ENCODE measurements around the gene TRIM14.
A peak's percentile ranks its signal among the peaks of the same experiment; 100 is the strongest.

The TRIM14 gene

GRCh38 chr9:98039607-98040017 is 79.4 kb downstream of the TRIM14 start:
- no peaks in the 10 kb centered on the region for H3K27me3 ChIP-seq (replicated peaks)
- H3K36me3 ChIP-seq (replicated peaks): no peaks in the 10 kb centered on the region
- no peak for TF ChIP-seq CTCF (IDR thresholded peaks at IDR 0.05; ENCODE audit: low read depth, low read length, missing control alignments)
- no peak overlapping the region for H3K4me3 ChIP-seq (ENCODE audit: low read depth, low read length)
- no peak overlapping the region for H3K27ac ChIP-seq
- no peak for DNase-seq
- in situ Hi-C loops (cut with HindIII; ENCODE audit: low pct_ligation_motif_present, low sequenced_read_pairs): no loop called here

GRCh38 chr9:98038958-98039357 is 80.1 kb downstream of the TRIM14 start:
- no peak for DNase-seq
- no peak for TF ChIP-seq CTCF (IDR thresholded peaks at IDR 0.05; ENCODE audit: low read depth, low read length, missing control alignments)
- H3K36me3 ChIP-seq (replicated peaks): no peaks in the 10 kb centered on the region
- no peak overlapping the region for H3K4me3 ChIP-seq (ENCODE audit: low read depth, low read length)
- in situ Hi-C loops (cut with HindIII; ENCODE audit: low pct_ligation_motif_present, low sequenced_read_pairs): no loop called here
- H3K27ac ChIP-seq: no peak overlapping the region
- H3K27me3 ChIP-seq (replicated peaks): no peaks in the 10 kb centered on the region

- Histone ChIP-seq H3K4me3 (ENCODE audit: low read depth, low read length) (no peak overlapping the region), H3K27ac (no peak overlapping the region), H3K36me3 (replicated peaks) (no peaks in the 10 kb centered on the region), H3K27me3 (replicated peaks) (no peaks in the 10 kb centered on the region)
- no peak for DNase-seq
- TF ChIP-seq CTCF (IDR thresholded peaks at IDR 0.05; ENCODE audit: low read depth, low read length, missing control alignments): no peak
- in situ Hi-C loops (cut with HindIII; ENCODE audit: low pct_ligation_motif_present, low sequenced_read_pairs): no loop called here
Measured at GRCh38 chr9:98037357-98037756, 81.7 kb downstream of the TRIM14 start.

- Histone ChIP-seq H3K27me3 (replicated peaks) (no peaks in the 10 kb centered on the region), H3K27ac (peak overlapping the region; percentile 92), H3K36me3 (replicated peaks) (no peaks in the 10 kb centered on the region), H3K4me3 (ENCODE audit: low read depth, low read length) (no peak overlapping the region)
- peak; percentile 90 for TF ChIP-seq CTCF (IDR thresholded peaks at IDR 0.05; ENCODE audit: low read depth, low read length, missing control alignments)
- peak; percentile 72 for DNase-seq
- in situ Hi-C loops (cut with HindIII; ENCODE audit: low pct_ligation_motif_present, low sequenced_read_pairs): no loop called here
Measured at GRCh38 chr9:98034593-98035546, 84.2 kb downstream of the TRIM14 start.

- peak; percentile 72 for DNase-seq
- TF ChIP-seq CTCF (IDR thresholded peaks at IDR 0.05; ENCODE audit: low read depth, low read length, missing control alignments): no peak
- H3K4me3 ChIP-seq (ENCODE audit: low read depth, low read length): no peak overlapping the region
- no peaks in the 10 kb centered on the region for H3K36me3 ChIP-seq (replicated peaks)
- in situ Hi-C loops (cut with HindIII; ENCODE audit: low pct_ligation_motif_present, low sequenced_read_pairs): no loop called here
- no peaks in the 10 kb centered on the region for H3K27me3 ChIP-seq (replicated peaks)
- peak overlapping the region; percentile 76 for H3K27ac ChIP-seq
Measured at GRCh38 chr9:98031935-98032334, 87.1 kb downstream of the TRIM14 start.
